ENCODE measurements around the gene CCDC9B.

Gene CCDC9B

DNA sequence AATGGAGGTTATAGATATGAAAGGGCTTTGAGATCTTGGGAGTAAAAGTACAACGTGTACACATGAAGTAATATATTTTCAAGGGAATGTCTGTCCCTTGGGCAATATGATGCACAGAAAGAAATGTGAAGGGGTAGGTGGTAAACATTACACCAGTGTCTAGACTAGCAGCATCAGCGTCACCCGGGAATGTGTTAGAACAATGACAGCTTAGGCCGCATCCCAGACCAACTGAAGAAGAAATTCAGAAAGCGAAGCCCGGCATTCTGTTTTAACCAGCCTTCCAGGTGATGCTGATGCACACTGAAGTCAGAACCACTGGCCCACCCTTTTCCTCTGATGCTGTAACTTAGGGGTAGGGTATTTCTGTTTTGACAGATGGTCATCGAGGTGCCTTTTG is 10.9 kb downstream of the CCDC9B start:
- DNase-seq (ENCODE audit: low read depth): no peak

DNA sequence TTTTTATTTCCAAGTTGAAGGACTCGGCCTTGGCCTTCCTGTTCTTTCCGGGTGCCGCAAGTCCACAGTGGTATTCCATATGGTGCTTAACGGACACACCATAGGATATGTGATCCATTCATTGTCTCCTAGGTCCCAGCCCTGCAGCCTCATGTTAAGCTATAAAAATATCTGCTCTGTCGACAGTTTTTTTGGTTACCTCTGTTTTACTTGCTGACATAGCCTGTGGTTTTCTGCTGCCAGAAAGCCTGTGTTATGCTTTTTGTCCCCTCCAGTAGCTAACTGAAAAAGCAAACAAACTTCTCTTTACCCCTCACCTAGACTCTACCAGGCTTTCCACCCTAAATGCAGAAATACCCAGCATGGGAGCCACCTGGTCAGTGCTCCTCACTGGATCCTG is 12.0 kb downstream of the CCDC9B start:
- no peak for DNase-seq (ENCODE audit: low read depth)

- DNase-seq (ENCODE audit: low read depth): no peak
Observed at GRCh38 chr15:40328176-40328575, 12.6 kb downstream of the CCDC9B start.

DNA sequence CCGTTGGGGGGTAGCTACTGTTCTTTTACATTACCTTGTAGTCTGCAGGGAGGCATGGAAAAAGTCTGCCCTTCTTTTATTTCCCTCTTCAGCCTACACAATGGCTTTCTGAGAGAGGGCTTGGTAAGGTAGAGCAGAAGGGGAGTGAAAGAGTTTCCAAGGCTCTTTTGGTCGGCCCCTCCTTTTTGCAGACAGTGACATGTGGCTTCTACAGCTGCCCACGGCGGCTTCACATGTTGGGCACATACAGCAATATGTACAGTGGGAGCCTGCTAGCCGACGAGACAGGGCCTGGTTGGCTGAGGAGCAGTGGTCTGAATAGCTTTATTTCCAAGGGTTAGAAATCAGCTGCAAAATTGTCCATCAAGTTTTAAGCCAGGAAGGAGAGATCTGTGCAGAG is 13.3 kb downstream of the CCDC9B start:
- no peak for DNase-seq (ENCODE audit: low read depth)

- DNase-seq (ENCODE audit: low read depth): no peak
Observed at GRCh38 chr15:40325700-40326099, 15.0 kb downstream of the CCDC9B start.

DNA sequence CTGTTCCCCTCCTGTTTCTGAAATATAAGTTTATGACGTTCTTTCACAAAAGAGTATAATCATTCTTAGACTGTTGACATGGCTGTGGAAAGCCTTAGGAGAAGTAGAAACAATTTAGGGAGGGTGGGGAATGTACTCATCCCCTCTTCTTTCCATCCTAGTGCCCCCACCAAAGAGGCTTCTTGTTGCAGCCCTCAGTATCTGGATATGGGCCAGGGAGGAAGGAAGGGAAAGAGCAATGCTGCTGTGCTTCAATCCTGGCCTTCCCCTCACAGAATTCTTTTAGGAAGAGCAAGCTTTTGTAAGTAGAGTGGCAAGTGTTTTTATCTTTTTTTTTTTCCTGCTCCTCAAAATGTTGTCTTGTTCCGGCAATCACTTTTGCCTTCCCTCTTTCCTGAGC is 15.6 kb downstream of the CCDC9B start:
- no peak for DNase-seq (ENCODE audit: low read depth)

- DNase-seq (ENCODE audit: low read depth): no peak
Observed at GRCh38 chr15:40323953-40324937, 16.5 kb downstream of the CCDC9B start.

GRCh38 chr15:40323239-40323952 is 17.3 kb downstream of the CCDC9B start, which contains the start of gene INAFM2:
TSS of gene INAFM2 (plus strand) at chr15:40323692. CDS start at chr15:40324056, 364 bp downstream.
- peak; percentile 86 for DNase-seq (ENCODE audit: low read depth)

DNA sequence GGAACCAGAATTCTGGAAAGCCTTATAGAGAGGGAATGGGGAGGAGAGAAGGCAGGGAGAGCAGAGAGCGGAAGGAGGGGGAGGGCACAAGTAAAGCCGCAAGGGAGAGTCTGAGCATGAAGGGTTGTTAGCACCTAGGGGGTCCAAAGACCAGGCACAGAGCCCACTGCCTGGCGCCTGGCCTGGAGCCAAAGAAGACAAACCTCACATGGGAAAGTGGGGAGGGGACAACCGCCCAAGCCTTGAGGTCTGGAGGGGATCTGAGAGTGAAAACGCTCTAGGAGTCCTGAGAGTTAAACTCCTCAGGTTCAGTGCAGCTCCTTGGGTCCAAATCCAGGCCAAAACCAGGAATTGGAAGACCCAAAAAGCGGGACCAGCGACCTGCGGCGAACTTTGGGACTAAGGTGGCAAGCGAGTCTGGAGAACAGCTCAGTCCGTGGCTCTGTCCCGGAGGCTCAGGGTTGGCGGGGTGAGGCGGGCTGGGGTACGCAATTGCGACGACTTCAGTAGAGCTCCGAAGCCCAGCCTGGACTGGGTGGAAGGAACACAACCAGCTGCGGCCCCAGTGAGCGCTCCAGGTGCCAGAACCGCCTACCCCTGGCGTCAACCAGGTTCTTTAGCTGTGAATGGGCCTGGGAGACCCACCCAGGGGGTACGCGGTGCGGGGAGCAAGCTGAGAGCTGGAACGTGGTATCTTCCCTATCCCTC is 18.1 kb downstream of the CCDC9B start:
- no peak for DNase-seq (ENCODE audit: low read depth)

- peak; percentile 22 for DNase-seq (ENCODE audit: low read depth)
Observed at GRCh38 chr15:40320931-40321371, 19.8 kb downstream of the CCDC9B start.

GRCh38 chr15:40320409-40320808 is 20.3 kb downstream of the CCDC9B start:
- no peak for DNase-seq (ENCODE audit: low read depth)

DNA sequence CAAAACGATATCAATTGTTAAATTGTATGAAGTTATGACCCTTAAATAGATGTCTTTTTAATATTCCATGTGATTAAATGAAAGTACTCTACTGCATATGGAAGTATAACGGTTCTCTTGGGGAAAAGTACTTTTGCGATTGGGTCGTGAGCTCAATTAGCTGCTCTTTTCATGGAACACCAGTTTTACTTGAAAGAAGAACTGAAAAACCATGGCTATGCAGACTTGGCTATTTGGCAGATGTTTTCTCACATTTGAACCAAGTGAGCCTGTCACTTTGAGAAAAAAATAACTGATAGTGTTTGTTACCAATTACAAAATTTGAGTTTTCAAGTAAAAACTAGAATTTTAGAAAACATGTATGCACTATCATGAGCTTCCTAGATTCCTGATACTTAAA is 23.2 kb downstream of the CCDC9B start:
- no peak for DNase-seq (ENCODE audit: low read depth)

DNA sequence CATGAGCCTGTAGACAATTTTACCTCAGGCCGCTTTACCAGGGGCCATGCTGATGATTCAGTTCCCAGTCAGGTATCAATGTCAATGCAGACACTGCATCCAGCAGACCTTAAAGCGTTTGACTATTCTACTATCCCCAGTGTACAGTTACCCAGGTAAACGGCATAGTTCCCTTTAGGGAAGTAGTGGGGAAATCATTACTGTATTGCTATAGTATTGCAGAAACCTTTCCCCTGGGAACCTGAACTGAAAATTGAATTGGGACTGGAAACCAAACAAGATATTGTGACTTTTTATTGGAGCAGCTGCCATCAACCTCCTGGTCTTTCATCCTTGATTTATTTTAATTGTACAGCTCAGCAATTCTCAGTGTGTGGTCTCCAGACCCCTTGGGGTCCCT is 23.8 kb downstream of the CCDC9B start:
- no peak for DNase-seq (ENCODE audit: low read depth)

GRCh38 chr15:40314723-40315276 is 25.9 kb downstream of the CCDC9B start:
- DNase-seq (ENCODE audit: low read depth): no peak

DNA sequence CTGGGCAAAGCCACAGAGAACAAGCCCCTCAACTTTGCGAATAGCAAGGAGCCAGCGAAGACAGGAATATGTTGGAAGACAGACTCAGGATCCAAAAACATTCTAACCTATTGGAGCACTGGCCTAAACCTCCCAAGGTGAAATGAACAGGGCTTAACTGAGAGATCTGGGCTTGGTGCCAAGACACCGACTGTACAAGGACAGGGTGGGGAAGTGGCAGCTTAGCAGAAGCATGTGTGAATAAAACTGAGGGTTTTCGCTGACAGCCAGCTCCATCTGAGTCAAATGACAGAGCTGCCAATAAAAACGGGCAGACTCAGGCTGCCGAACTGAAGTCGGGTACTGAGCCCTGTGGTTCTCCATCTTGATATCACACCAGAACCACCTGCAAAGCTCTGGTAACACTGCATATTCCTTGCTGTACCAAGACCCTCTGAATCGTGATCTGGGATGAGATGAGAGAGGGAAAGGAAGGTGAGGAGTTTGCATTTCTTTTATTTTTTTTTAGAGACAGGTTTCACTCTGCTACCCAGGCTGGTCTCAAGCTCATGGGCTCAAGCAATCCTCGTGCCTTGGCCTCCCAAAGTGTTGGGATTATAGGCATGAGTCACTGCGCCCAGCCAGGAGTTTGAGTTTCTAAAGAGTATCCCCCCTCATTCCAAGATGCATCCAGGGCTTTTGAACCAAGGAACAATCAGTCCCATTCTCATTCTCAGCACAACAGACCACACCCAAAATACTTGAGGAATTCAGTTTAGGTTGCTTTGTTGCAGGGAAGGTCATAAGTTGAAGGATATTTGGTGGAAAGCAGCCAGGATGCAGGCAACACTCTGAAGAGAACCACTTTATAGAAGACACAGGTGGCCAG is 27.0 kb downstream of the CCDC9B start:
- peak; percentile 21 for DNase-seq (ENCODE audit: low read depth)

DNA sequence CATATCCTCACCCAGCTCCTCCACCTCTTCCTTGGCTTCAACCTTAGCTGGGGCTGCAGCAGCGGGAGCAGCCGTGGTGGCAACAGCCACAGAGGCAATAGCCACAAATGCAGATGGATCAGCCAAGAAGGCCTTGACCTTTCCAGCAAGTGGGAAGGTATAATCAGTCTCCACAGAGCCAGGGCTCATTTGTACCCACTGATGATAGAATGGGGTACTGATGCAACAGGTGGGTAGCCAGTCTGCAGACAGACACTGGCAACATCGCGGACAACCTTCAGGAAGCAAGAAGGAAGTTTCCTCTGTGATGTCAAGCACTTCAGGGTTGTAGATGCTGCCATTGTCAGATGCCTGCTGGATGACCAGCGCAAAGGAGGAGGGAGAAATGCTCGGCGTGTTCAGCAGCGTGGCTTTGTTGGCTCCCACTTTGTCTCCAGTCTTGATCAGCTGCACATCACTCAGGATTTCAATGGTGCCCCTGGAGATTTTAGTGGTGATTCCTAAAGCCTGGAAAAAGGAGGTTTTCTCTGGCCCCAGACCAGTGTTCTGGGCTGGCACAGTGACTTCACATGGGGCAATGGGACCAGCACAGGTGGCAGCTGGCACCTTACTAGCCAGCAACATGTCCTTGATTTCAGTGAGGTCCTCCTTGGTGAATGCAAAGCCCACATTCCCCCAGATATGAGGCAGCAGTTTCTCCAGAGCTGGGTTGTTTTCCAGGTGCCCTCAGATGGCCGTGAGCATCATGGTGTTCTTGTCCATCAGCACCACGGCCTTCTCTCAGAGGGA is 28.2 kb downstream of the CCDC9B start:
- DNase-seq (ENCODE audit: low read depth): no peak

GRCh38 chr15:40310993-40311392 is 29.7 kb downstream of the CCDC9B start:
- DNase-seq (ENCODE audit: low read depth): no peak

DNA sequence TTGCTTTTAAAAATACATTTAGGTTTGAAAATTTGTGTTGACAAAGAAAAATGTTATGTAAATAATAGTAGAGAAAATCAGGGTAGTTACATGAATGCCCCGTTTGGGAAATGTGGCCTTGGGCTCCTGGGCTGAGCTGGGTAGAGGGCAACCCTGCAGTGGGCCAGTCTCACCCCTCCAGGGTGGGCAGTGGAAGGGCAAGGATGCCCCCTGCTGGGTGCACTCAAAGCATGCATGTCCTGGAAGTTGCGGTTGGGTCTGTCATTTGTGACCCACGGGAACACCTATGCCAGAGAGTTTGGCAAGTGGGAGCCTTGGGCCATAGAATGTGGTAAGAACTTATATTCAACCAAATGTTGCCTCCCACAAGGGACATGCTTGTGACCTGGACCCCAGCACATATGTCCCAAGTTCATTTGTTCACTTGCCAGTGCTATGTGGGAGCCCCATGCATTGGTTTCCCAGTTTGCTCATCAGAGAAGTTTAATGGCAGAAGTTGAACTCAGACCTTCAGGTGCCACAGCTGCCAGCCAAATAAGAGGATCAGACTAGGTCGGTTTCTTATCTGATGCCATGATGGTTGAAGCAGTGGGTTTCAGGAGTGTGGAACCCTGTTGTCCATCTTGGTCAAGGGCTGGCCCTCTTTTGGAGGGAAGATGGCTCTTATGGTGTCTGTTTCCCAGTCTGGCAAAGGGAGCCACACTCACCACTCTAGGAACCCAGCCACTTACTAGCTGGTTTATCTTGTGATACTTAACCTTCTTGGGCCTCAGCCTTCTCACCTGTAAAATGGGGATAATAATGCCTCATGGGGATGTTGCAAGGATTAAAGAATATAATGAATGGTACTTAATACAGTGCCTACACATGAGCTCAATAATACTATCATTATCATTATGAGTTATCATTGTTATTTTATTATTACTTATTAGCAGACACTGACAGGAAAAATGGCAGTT is 30.5 kb downstream of the CCDC9B start:
- peak; percentile 48 for DNase-seq (ENCODE audit: low read depth)

DNA sequence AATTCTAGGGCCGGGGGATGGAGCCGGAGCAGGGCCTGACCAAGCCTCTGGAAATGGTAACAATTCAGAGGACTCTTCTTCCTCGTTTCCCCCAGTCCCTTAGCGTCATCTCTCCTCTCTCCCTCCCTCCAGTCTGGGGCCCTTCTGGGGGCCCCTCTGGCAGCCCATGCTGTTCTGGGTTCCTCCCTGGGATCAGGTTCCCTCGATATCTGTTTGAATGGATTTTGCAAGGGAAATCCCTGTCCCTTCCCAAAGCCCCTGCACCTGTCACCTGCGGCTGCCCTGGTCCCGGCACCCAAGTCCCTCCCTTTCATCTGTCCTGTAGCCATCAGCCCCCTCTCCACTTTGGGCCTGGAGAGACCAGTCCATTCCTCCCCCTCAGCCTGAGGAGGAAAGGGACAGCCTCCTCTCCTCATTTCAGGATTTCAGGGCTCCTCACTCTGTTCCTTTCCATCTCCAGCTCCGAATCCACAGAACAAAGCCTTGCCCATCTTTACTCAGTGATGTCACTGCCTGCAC is 31.3 kb downstream of the CCDC9B start:
- no peak for DNase-seq (ENCODE audit: low read depth)

All from activated T-cell treated with anti-CD3 and anti-CD28 coated beads for 1 hour (primary cell).